Esophagus (tissue), 2 donors: ENCODE measurements around the gene MTUS2. TPM values are rescaled to one million over a fixed set of nuclear protein-coding genes. Genes with fewer than 3 reads are reported as not detected.

Source experiments
- H3K27ac ChIP-seq, 2 donors: one replicate each; pipeline ENCODE4 v1.5.1; 2013; ENCODE audit warnings: low read depth in 2 of 2, mild to moderate bottlenecking in 2 of 2, inconsistent platforms in 1 of 2, low read length in 1 of 2, moderate library complexity in 1 of 2
- H3K27me3 ChIP-seq, 2 donors: one replicate each; pipeline ENCODE4 v1.6.1; 2013; ENCODE audit warnings: low read length in 2 of 2, control low read depth in 1 of 2, mild to moderate bottlenecking in 1 of 2; ENCODE audit not compliant: insufficient read depth in 2 of 2, control insufficient read depth in 1 of 2
- H3K36me3 ChIP-seq, 2 donors: one replicate each; pipeline ENCODE4 v1.6.1; 2013; ENCODE audit warnings: low read length in 1 of 2; ENCODE audit not compliant: control insufficient read depth in 2 of 2, insufficient read depth in 2 of 2
- H3K4me1 ChIP-seq, 2 donors: one replicate each; pipeline ENCODE4 v1.6.1; 2013; ENCODE audit warnings: low read length in 1 of 2; ENCODE audit not compliant: control insufficient read depth in 2 of 2, insufficient read depth in 2 of 2
- H3K4me3 ChIP-seq, 2 donors: one replicate each; pipeline ENCODE4 v1.5.1; 2013; ENCODE audit warnings: low read length in 2 of 2, mild to moderate bottlenecking in 2 of 2, low read depth in 1 of 2, moderate library complexity in 1 of 2
- H3K9me3 ChIP-seq, 2 donors: one replicate each; pipeline ENCODE4 v1.6.1; 2013; ENCODE audit warnings: mild to moderate bottlenecking in 2 of 2, low read depth in 1 of 2, low read length in 1 of 2, moderate library complexity in 1 of 2; ENCODE audit not compliant: control insufficient read depth in 2 of 2, insufficient read depth in 1 of 2
- WGBS, 2 donors: extraction: QIAGEN DNeasy Blood & Tissue Kit; methylation state at CpG; one replicate each; pipeline ENCODE4 v1.1.7; 2013; 5-methylcytosine and 5-hydroxymethylcytosine counted together
- polyA plus RNA-seq, 2 donors: library from polyadenylated mRNA; stranded (reverse); fragments of 200-250 nt; gene quantifications; one replicate each; pipeline ENCODE4 v1.2.3, GENCODE V29; 2013
- donor health status: healthy with polysubstance abuse.
- donor health status: Bipolar disorder and iron deficiency.

The MTUS2 gene
- polyA plus RNA-seq, 2 donors: 0.20 to 0.33 TPM

- peaks cover 0 to 2% of the 10 kb centered on the region in 2 donors for H3K4me1 ChIP-seq
- no peak overlapping the region for H3K4me3 ChIP-seq
- WGBS, 2 donors: 66 to 72% methylated on average over 6 of the region's 6 CpGs
- no peaks in the 10 kb centered on the region for H3K36me3 ChIP-seq
- no peak overlapping the region for H3K27ac ChIP-seq
- H3K27me3 ChIP-seq: no peaks in the 10 kb centered on the region
- H3K9me3 ChIP-seq: peaks cover 0 to 2% of the 10 kb centered on the region in 2 donors
Measured at GRCh38 chr13:28851422-28851821, 31.3 kb downstream of the MTUS2 start.

- no peaks in the 10 kb centered on the region for H3K36me3 ChIP-seq
- no peaks in the 10 kb centered on the region for H3K27me3 ChIP-seq
- H3K4me1 ChIP-seq: peaks cover 0 to 2% of the 10 kb centered on the region in 2 donors
- H3K9me3 ChIP-seq: peaks cover 0 to 2% of the 10 kb centered on the region in 2 donors
- H3K27ac ChIP-seq: no peak overlapping the region
- 55 to 66% methylated on average over 4 of the region's 4 CpGs for WGBS, 2 donors
- H3K4me3 ChIP-seq: no peak overlapping the region
Measured at GRCh38 chr13:28854657-28855056, 34.5 kb downstream of the MTUS2 start.

- Histone ChIP-seq H3K27me3 (no peaks in the 10 kb centered on the region), H3K4me3 (no peak overlapping the region), H3K36me3 (no peaks in the 10 kb centered on the region), H3K9me3 (peaks cover 0 to 2% of the 10 kb centered on the region in 2 donors), H3K27ac (no peak overlapping the region), H3K4me1 (peaks cover 0 to 2% of the 10 kb centered on the region in 2 donors)
- WGBS, 2 donors: 71 to 73% methylated on average over 6 of the region's 6 CpGs
Measured at GRCh38 chr13:28856287-28856686, 36.1 kb downstream of the MTUS2 start.

GRCh38 chr13:28859069-28859468 lies 38.9 kb downstream of the MTUS2 start:
- Histone ChIP-seq H3K36me3 (no peaks in the 10 kb centered on the region), H3K4me1 (no peaks in the 10 kb centered on the region), H3K4me3 (no peak overlapping the region), H3K27ac (no peak overlapping the region), H3K27me3 (no peaks in the 10 kb centered on the region), H3K9me3 (peaks cover 0 to 2% of the 10 kb centered on the region in 2 donors)
- WGBS, 2 donors: 91 to 96% methylated on average over 2 of the region's 2 CpGs

GRCh38 chr13:28859717-28860116 lies 39.6 kb downstream of the MTUS2 start:
- Histone ChIP-seq H3K36me3 (no peaks in the 10 kb centered on the region), H3K27me3 (no peaks in the 10 kb centered on the region), H3K27ac (no peak overlapping the region), H3K4me3 (no peak overlapping the region), H3K9me3 (peaks cover 0 to 2% of the 10 kb centered on the region in 2 donors), H3K4me1 (no peaks in the 10 kb centered on the region)
- 73 to 75% methylated on average over 2 of the region's 2 CpGs for WGBS, 2 donors

GRCh38 chr13:28864544-28864943 lies 44.4 kb downstream of the MTUS2 start:
- no peaks in the 10 kb centered on the region for H3K4me1 ChIP-seq
- 0% methylated on average over 1 of the region's 1 CpG for WGBS, 2 donors
- no peaks in the 10 kb centered on the region for H3K9me3 ChIP-seq
- no peaks in the 10 kb centered on the region for H3K36me3 ChIP-seq
- no peaks in the 10 kb centered on the region for H3K27me3 ChIP-seq
- no peak overlapping the region for H3K4me3 ChIP-seq
- H3K27ac ChIP-seq: no peak overlapping the region

GRCh38 chr13:28865149-28865744 lies 45.1 kb downstream of the MTUS2 start:
- Histone ChIP-seq H3K36me3 (no peaks in the 10 kb centered on the region), H3K27ac (no peak overlapping the region), H3K9me3 (no peaks in the 10 kb centered on the region), H3K4me1 (no peaks in the 10 kb centered on the region), H3K27me3 (no peaks in the 10 kb centered on the region), H3K4me3 (no peak overlapping the region)
- WGBS, 2 donors: 72 to 76% methylated on average over 5 of the region's 5 CpGs

- no peaks in the 10 kb centered on the region for H3K27me3 ChIP-seq
- no peak overlapping the region for H3K27ac ChIP-seq
- WGBS, 2 donors: 76 to 79% methylated on average over 7 of the region's 7 CpGs
- no peaks in the 10 kb centered on the region for H3K9me3 ChIP-seq
- no peak overlapping the region for H3K4me3 ChIP-seq
- H3K36me3 ChIP-seq: no peaks in the 10 kb centered on the region
- no peaks in the 10 kb centered on the region for H3K4me1 ChIP-seq
Measured at GRCh38 chr13:28865951-28866350, 45.8 kb downstream of the MTUS2 start.

GRCh38 chr13:28866932-28867331 lies 46.8 kb downstream of the MTUS2 start:
- Histone ChIP-seq H3K36me3 (no peaks in the 10 kb centered on the region), H3K4me1 (no peaks in the 10 kb centered on the region), H3K27me3 (no peaks in the 10 kb centered on the region), H3K4me3 (no peak overlapping the region), H3K27ac (no peak overlapping the region), H3K9me3 (peaks cover 0 to 2% of the 10 kb centered on the region in 2 donors)
- 83 to 84% methylated on average over 1 of the region's 1 CpG for WGBS, 2 donors

- Histone ChIP-seq H3K4me3 (no peak overlapping the region), H3K4me1 (no peaks in the 10 kb centered on the region), H3K36me3 (no peaks in the 10 kb centered on the region), H3K27me3 (no peaks in the 10 kb centered on the region), H3K9me3 (peaks cover 0 to 2% of the 10 kb centered on the region in 2 donors), H3K27ac (no peak overlapping the region)
- WGBS, 2 donors: 39 to 52% methylated on average over 1 of the region's 1 CpG
Measured at GRCh38 chr13:28867564-28867963, 47.4 kb downstream of the MTUS2 start.
